ENCODE measurements around the gene PAK1IP1.

- TF ChIP-seq, protein P1, sequence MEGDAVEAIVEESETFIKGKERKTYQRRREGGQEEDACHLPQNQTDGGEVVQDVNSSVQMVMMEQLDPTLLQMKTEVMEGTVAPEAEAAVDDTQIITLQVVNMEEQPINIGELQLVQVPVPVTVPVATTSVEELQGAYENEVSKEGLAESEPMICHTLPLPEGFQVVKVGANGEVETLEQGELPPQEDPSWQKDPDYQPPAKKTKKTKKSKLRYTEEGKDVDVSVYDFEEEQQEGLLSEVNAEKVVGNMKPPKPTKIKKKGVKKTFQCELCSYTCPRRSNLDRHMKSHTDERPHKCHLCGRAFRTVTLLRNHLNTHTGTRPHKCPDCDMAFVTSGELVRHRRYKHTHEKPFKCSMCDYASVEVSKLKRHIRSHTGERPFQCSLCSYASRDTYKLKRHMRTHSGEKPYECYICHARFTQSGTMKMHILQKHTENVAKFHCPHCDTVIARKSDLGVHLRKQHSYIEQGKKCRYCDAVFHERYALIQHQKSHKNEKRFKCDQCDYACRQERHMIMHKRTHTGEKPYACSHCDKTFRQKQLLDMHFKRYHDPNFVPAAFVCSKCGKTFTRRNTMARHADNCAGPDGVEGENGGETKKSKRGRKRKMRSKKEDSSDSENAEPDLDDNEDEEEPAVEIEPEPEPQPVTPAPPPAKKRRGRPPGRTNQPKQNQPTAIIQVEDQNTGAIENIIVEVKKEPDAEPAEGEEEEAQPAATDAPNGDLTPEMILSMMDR (IDR thresholded peaks at IDR 0.05) = no peak
- TF ChIP-seq POLR2A (IDR thresholded peaks at IDR 0.05) = no peak
Measured at GRCh38 chr6:10749734-10750133, 55.0 kb downstream of the PAK1IP1 start.

Measured in ovary (tissue), 3 donors.